Fibroblast of mammary gland (primary cell): ENCODE measurements around the gene TBX10.
"Not testable (repeated sequence)": the region's sequence is repeated elsewhere in the genome, so short reads cannot be mapped to it uniquely, and the experiment has no call there.

ENCODE experiments used
- DNase-seq: peaks from one replicate; pipeline ENCODE4 v3.0.0-alpha.2; 2010; ENCODE audit warnings: low read depth
- H3K4me3 ChIP-seq: 2 replicates; pipeline ENCODE4 v1.5.1; 2011; ENCODE audit warnings: low read depth, mild to moderate bottlenecking, low read length, moderate library complexity; ENCODE audit not compliant: control insufficient read depth
- CTCF ChIP-seq: conservative IDR thresholded peaks from 2 replicates; pipeline ENCODE4 v1.5.1; 2011; ENCODE audit warnings: low read depth, low read length, inconsistent platforms; ENCODE audit not compliant: control insufficient read depth, insufficient read depth

TBX10 gene

GRCh38 chr11:67619683-67620618 lies 19.6 kb downstream of the TBX10 start:
- H3K4me3 ChIP-seq, DNase-seq: not testable (repeated sequence)

- not testable (repeated sequence) for H3K4me3 ChIP-seq, DNase-seq
These were observed 20.5 kb downstream of the TBX10 start for GRCh38 chr11:67618901-67619659.

- H3K4me3 ChIP-seq = no peak overlapping the region
- no peak for TF ChIP-seq CTCF
- no peak for DNase-seq
These were observed 22.2 kb downstream of the TBX10 start for GRCh38 chr11:67617243-67617953.

- no peak for TF ChIP-seq CTCF
- DNase-seq = no peak
- no peak overlapping the region for H3K4me3 ChIP-seq
These were observed 22.9 kb downstream of the TBX10 start for GRCh38 chr11:67616431-67617242.

GRCh38 chr11:67615728-67616430 lies 23.7 kb downstream of the TBX10 start:
- DNase-seq = no peak
- no peak for TF ChIP-seq CTCF
- H3K4me3 ChIP-seq = no peak overlapping the region

- peak; percentile 46 for TF ChIP-seq CTCF
- DNase-seq = peak; percentile 17
- no peak overlapping the region for H3K4me3 ChIP-seq
These were observed 24.5 kb downstream of the TBX10 start for GRCh38 chr11:67614730-67615714.
